K562 (cell line): ENCODE data around the gene CSTPP1. TPM values are rescaled to one million over a fixed set of nuclear protein-coding genes. Genes with fewer than 3 reads are reported as not detected.

Experiments
- ATAC-seq: fragments of 200-7000 bp; cut with Tn5 transposase; 3 replicates; pipeline ENCODE4 v1.9.1; 2020; ENCODE audit warnings: moderate library complexity
- BruUV-seq: library from RNA; stranded (reverse); fragments of 400-500 nt; replicated peaks from 2 replicates; lab custom pipeline; 2021; lab: Mats Ljungman, UMichigan
- CTCF ChIA-PET: fragments of 300-600 bp; formaldehyde crosslinking; extraction: SDS; loops from one replicate; lab custom pipeline; 2021; ENCODE audit warnings: low intra/inter-chr PET ratio; lab: Yijun Ruan, JAX
- POLR2A ChIA-PET: fragments of 300-600, 350-650 bp; sonication (Branson Sonifier 250); formaldehyde crosslinking; extraction: SDS; loops from one replicate; lab custom pipeline; 2021; ENCODE audit warnings: antibody characterized with exemption, inconsistent platforms; lab: Yijun Ruan, JAX
- DNase-seq, 4 experiments: peaks; one replicate each; pipeline versions ENCODE4 v3.0.0 to v3.0.0-alpha.2; 2011 to 2018; ENCODE audit warnings: low spot score in 3 of 4, mixed read lengths in 3 of 4; ENCODE audit errors: extremely low read depth in 1 of 4
- FAIRE-seq: peaks from 2 replicates; lab custom pipeline; 2011; peaks lifted over from hg19 to GRCh38; lab: Jason Lieb, UNC
- H2AFZ ChIP-seq: 2 replicates; pipeline ENCODE4 v1.6.0; 2011; ENCODE audit warnings: low read depth, low read length, control low read depth, inconsistent platforms
- H3K27ac ChIP-seq: fragments of 200-600 bp; 3 replicates; pipeline ENCODE4 v1.8.0; 2011; ENCODE audit warnings: low read depth, mild to moderate bottlenecking, control low read depth, inconsistent platforms, low read length, moderate library complexity, mixed read lengths; ENCODE audit errors: extremely low read depth
- H3K27me3 ChIP-seq, 2 experiments: fragments of 300-600 bp in 1 of 2; 2 replicates in 1 of 2; 3 replicates in 1 of 2; pipeline versions ENCODE4 v1.6.0 to v1.8.0; 2011; ENCODE audit warnings: inconsistent platforms in 2 of 2, low read length in 2 of 2, mild to moderate bottlenecking in 1 of 2, mixed read lengths in 1 of 2, moderate library complexity in 1 of 2; ENCODE audit not compliant: control insufficient read depth in 2 of 2, insufficient read depth in 2 of 2
- H3K36me3 ChIP-seq: fragments of 300-600 bp; 3 replicates; pipeline ENCODE4 v1.8.0; 2011; ENCODE audit warnings: mild to moderate bottlenecking, low read length, inconsistent platforms; ENCODE audit not compliant: control insufficient read depth, insufficient read depth
- H3K4me1 ChIP-seq, 2 experiments: fragments of 200-600 bp in 1 of 2; replicated peaks in 1 of 2; 2 replicates in 1 of 2; 3 replicates in 1 of 2; pipeline versions ENCODE4 v1.5.1 to v1.8.0; 2011; ENCODE audit warnings: inconsistent platforms in 2 of 2, low read length in 2 of 2, mild to moderate bottlenecking in 1 of 2, mixed read lengths in 1 of 2, moderate library complexity in 1 of 2; ENCODE audit not compliant: control insufficient read depth in 2 of 2, insufficient read depth in 2 of 2
- H3K4me2 ChIP-seq: 2 replicates; pipeline ENCODE4 v1.6.1; 2011; ENCODE audit warnings: low read length, control low read depth, inconsistent platforms, mixed read lengths; ENCODE audit not compliant: insufficient read depth
- H3K4me3 ChIP-seq: fragments of 200-600 bp; sonication (generic), shearing (Covaris generic); 2 replicates; pipeline ENCODE4 v1.5.1; 2016; ENCODE audit warnings: control low read depth, inconsistent platforms
- H3K79me2 ChIP-seq: fragments of 200-600 bp; 3 replicates; pipeline ENCODE4 v1.8.0; 2011; ENCODE audit warnings: low read length, inconsistent platforms; ENCODE audit not compliant: control insufficient read depth, insufficient read depth
- H3K9ac ChIP-seq, 2 experiments: 2 replicates each; pipeline versions ENCODE4 v1.6.0 to v1.6.1; 2011; ENCODE audit warnings: low read depth in 2 of 2, low read length in 2 of 2, control low read depth in 1 of 2, inconsistent platforms in 1 of 2, mild to moderate bottlenecking in 1 of 2, mixed read lengths in 1 of 2; ENCODE audit not compliant: insufficient read depth in 1 of 2
- H3K9me1 ChIP-seq: one replicate; pipeline ENCODE4 v1.6.0; 2011; ENCODE audit warnings: inconsistent platforms, mild to moderate bottlenecking, low read length, moderate library complexity; ENCODE audit not compliant: control insufficient read depth, insufficient read depth
- H3K9me3 ChIP-seq: replicated peaks from 2 replicates; pipeline ENCODE4 v1.5.1; 2011; ENCODE audit warnings: low read depth, low read length, inconsistent platforms; ENCODE audit not compliant: control insufficient read depth, insufficient read depth
- H4K20me1 ChIP-seq: replicated peaks from 2 replicates; pipeline ENCODE4 v1.6.1; 2011; ENCODE audit warnings: low read length, inconsistent platforms, mixed read lengths; ENCODE audit not compliant: control insufficient read depth, insufficient read depth
- CBFA2T3 ChIP-seq: fragments of 450-650 bp; IDR thresholded peaks from 2 replicates; pipeline ENCODE4 v1.6.1; 2017
- ZNF431 ChIP-seq: sonication (generic); formaldehyde crosslinking; IDR thresholded peaks from 2 replicates; pipeline ENCODE4 v1.8.0; 2022; ENCODE audit warnings: mild to moderate bottlenecking, missing genetic modification reagents
- WGBS: fragments of 100-300 bp; shearing (Covaris generic); methylation state at CpG from one replicate; pipeline ENCODE4 v1.1.6; 2016; ENCODE audit warnings: low coverage, mixed read lengths; ENCODE audit not compliant: insufficient coverage; ENCODE audit errors: missing lambda C conversion rate; 5-methylcytosine and 5-hydroxymethylcytosine counted together
- in situ Hi-C: fragments of 300-500 bp; cut with MboI; formaldehyde crosslinking; loops from 4 replicates; pipeline ENCODE4 v1.15.0; 2018; ENCODE audit warnings: inconsistent platforms, mixed read lengths
- intact Hi-C: fragments of 100-400 bp; cut with micrococcal nuclease; formaldehyde crosslinking; loops from 2 replicates; pipeline ENCODE4 v1.14.2; 2022
- polyA plus RNA-seq, 8 experiments: library from polyadenylated mRNA; depleted of rRNA in 4 of 8; stranded (reverse) in 5 of 8; unstranded in 3 of 8; fragments of >200 nt; fragmentation: Nextera tagmentation in 2 of 8; fragmentation: Illumina TruSeq in 1 of 8; extraction: Ambion mirVana in 2 of 8; extraction: Trizol in 1 of 8; gene quantifications; 2 replicates each; pipeline versions ENCODE4 v1.2.1 to v1.2.3, GENCODE V29; 2011 to 2014; ENCODE audit warnings: inconsistent platforms in 1 of 8, missing spikeins in 1 of 8
- total RNA-seq, 7 experiments: library from RNA; depleted of rRNA in 6 of 7; stranded (reverse); fragments of >200 nt in 6 of 7; fragmentation: Illumina TruSeq in 2 of 7; extraction: Trizol in 2 of 7; gene quantifications; 2 replicates each; pipeline versions ENCODE4 v1.2.1 to v1.2.3, GENCODE V29; 2011 to 2021; ENCODE audit warnings: low replicate concordance in 1 of 7
- TF ChIP-seq, protein P1 (sequence below): sonication (generic); formaldehyde crosslinking; IDR thresholded peaks from 2 replicates; pipeline ENCODE4 v1.8.1; 2023; ENCODE audit warnings: missing genetic modification reagents, mild to moderate bottlenecking, borderline replicate concordance
- TF ChIP-seq, protein P2 (sequence below): fragments of 250-450 bp; sonication (Bioruptor Pico); IDR thresholded peaks from 2 replicates; pipeline ENCODE4 v1.8.0; 2021; ENCODE audit warnings: mild to moderate bottlenecking, moderate library complexity
- TF ChIP-seq, protein P3 (sequence below): IDR thresholded peaks from 3 replicates; pipeline ENCODE4 v1.6.1; 2011; ENCODE audit warnings: borderline replicate concordance, mild to moderate bottlenecking; ENCODE audit not compliant: insufficient read length, insufficient read depth
- TF ChIP-seq, protein P4 (sequence below): IDR thresholded peaks from 2 replicates; pipeline ENCODE4 v1.6.1; 2011; ENCODE audit warnings: borderline replicate concordance, low read depth, mild to moderate bottlenecking, moderate library complexity, low read length; ENCODE audit not compliant: insufficient read depth, poor library complexity, severe bottlenecking
- TF ChIP-seq, protein P5 (sequence below): fragments of 150-350 bp; conservative IDR thresholded peaks from 2 replicates; pipeline ENCODE4 v1.6.1; 2014; ENCODE audit warnings: low read length

CSTPP1 gene
- total and polyA plus RNA-seq, 9 of the 15 experiments (the other 6 are each of a cell fraction or from before 2014, with no cell fraction given), result 6.5 to 17.8 (median 9.2) TPM

DNA sequence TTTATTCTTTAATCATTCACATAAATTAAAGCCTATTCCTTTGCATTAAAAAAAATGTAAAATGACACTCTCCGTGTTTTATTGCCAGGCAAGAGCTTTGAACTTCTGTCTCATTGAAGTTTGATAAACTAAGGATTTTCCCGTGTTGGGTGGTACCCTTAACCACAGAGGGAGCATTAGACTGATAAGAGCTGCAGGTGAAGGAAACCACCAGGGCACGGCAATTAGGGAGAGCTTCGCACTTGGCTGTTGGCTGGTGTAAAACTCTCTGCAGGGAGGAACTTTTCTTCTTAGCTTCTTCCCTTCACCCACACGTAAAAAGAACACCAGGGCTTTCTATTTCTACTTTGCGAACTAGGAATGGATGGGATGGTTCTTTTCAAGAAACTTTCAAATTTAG, 47.0 kb downstream of the CSTPP1 start (continued):
- TF ChIP-seq, protein P1, sequence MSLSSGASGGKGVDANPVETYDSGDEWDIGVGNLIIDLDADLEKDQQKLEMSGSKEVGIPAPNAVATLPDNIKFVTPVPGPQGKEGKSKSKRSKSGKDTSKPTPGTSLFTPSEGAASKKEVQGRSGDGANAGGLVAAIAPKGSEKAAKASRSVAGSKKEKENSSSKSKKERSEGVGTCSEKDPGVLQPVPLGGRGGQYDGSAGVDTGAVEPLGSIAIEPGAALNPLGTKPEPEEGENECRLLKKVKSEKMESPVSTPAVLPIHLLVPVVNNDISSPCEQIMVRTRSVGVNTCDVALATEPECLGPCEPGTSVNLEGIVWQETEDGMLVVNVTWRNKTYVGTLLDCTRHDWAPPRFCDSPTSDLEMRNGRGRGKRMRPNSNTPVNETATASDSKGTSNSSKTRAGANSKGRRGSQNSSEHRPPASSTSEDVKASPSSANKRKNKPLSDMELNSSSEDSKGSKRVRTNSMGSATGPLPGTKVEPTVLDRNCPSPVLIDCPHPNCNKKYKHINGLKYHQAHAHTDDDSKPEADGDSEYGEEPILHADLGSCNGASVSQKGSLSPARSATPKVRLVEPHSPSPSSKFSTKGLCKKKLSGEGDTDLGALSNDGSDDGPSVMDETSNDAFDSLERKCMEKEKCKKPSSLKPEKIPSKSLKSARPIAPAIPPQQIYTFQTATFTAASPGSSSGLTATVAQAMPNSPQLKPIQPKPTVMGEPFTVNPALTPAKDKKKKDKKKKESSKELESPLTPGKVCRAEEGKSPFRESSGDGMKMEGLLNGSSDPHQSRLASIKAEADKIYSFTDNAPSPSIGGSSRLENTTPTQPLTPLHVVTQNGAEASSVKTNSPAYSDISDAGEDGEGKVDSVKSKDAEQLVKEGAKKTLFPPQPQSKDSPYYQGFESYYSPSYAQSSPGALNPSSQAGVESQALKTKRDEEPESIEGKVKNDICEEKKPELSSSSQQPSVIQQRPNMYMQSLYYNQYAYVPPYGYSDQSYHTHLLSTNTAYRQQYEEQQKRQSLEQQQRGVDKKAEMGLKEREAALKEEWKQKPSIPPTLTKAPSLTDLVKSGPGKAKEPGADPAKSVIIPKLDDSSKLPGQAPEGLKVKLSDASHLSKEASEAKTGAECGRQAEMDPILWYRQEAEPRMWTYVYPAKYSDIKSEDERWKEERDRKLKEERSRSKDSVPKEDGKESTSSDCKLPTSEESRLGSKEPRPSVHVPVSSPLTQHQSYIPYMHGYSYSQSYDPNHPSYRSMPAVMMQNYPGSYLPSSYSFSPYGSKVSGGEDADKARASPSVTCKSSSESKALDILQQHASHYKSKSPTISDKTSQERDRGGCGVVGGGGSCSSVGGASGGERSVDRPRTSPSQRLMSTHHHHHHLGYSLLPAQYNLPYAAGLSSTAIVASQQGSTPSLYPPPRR (CRISPR knock-in tag), result no peak
- no peak for TF ChIP-seq CBFA2T3
- TF ChIP-seq, protein P2, sequence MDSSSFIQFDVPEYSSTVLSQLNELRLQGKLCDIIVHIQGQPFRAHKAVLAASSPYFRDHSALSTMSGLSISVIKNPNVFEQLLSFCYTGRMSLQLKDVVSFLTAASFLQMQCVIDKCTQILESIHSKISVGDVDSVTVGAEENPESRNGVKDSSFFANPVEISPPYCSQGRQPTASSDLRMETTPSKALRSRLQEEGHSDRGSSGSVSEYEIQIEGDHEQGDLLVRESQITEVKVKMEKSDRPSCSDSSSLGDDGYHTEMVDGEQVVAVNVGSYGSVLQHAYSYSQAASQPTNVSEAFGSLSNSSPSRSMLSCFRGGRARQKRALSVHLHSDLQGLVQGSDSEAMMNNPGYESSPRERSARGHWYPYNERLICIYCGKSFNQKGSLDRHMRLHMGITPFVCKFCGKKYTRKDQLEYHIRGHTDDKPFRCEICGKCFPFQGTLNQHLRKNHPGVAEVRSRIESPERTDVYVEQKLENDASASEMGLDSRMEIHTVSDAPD (CRISPR knock-in tag), result no peak
- no peak for TF ChIP-seq ZNF431

DNA sequence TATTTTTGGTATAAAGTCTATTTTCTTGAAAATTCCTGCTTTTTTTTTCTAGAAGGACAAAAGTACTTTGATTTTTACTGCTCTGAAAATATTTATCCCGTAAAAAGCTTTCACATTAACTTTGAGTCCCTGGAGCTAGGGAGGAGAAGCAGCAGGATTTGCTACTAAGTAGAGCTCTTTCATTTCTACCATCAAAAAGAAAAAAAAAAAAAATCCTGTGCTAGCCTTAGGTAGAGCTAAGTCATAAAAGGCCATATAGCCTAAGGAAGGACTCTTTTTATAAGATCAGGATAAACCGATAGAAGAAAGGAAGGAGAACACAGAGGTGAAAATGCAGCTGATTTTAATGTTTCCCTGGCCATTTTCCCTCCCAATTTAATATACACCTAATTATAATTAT, 48.0 kb downstream of the CSTPP1 start:
- FAIRE-seq, result no peak
- POLR2A ChIA-PET, result interaction anchor here (1.0 to 1.9 kb wide), 4 partner anchors 9 to 17 kb away, joined by 3 to 8 read pairs (median 4); no protein-coding TSS in a partner anchor
- BruUV-seq, result no TSS peak
- TF ChIP-seq, protein P3, sequence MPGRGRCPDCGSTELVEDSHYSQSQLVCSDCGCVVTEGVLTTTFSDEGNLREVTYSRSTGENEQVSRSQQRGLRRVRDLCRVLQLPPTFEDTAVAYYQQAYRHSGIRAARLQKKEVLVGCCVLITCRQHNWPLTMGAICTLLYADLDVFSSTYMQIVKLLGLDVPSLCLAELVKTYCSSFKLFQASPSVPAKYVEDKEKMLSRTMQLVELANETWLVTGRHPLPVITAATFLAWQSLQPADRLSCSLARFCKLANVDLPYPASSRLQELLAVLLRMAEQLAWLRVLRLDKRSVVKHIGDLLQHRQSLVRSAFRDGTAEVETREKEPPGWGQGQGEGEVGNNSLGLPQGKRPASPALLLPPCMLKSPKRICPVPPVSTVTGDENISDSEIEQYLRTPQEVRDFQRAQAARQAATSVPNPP, result no peak
- TF ChIP-seq, protein P4, sequence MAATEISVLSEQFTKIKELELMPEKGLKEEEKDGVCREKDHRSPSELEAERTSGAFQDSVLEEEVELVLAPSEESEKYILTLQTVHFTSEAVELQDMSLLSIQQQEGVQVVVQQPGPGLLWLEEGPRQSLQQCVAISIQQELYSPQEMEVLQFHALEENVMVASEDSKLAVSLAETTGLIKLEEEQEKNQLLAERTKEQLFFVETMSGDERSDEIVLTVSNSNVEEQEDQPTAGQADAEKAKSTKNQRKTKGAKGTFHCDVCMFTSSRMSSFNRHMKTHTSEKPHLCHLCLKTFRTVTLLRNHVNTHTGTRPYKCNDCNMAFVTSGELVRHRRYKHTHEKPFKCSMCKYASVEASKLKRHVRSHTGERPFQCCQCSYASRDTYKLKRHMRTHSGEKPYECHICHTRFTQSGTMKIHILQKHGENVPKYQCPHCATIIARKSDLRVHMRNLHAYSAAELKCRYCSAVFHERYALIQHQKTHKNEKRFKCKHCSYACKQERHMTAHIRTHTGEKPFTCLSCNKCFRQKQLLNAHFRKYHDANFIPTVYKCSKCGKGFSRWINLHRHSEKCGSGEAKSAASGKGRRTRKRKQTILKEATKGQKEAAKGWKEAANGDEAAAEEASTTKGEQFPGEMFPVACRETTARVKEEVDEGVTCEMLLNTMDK, result no peak
- TF ChIP-seq, protein P5, sequence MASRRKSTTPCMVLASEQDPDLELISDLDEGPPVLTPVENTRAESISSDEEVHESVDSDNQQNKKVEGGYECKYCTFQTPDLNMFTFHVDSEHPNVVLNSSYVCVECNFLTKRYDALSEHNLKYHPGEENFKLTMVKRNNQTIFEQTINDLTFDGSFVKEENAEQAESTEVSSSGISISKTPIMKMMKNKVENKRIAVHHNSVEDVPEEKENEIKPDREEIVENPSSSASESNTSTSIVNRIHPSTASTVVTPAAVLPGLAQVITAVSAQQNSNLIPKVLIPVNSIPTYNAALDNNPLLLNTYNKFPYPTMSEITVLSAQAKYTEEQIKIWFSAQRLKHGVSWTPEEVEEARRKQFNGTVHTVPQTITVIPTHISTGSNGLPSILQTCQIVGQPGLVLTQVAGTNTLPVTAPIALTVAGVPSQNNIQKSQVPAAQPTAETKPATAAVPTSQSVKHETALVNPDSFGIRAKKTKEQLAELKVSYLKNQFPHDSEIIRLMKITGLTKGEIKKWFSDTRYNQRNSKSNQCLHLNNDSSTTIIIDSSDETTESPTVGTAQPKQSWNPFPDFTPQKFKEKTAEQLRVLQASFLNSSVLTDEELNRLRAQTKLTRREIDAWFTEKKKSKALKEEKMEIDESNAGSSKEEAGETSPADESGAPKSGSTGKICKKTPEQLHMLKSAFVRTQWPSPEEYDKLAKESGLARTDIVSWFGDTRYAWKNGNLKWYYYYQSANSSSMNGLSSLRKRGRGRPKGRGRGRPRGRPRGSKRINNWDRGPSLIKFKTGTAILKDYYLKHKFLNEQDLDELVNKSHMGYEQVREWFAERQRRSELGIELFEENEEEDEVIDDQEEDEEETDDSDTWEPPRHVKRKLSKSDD, result no peak

More for the DNA sequence above, 48.0 kb downstream of the CSTPP1 start:
- Histone ChIP-seq H3K36me3 (no peaks in the 10 kb centered on the region), H3K4me3 (no peak overlapping the region), H3K79me2 (no peaks in the 10 kb centered on the region), H3K4me1 (peaks cover 0 to 6% of the 10 kb centered on the region in 2 experiments; a peak in 2 of 5 replicates), H3K9me3 (no peaks in the 10 kb centered on the region), H3K27me3 (no peaks in the 10 kb centered on the region), H3K9me1 (no peaks in the 10 kb centered on the region), H4K20me1 (no peaks in the 10 kb centered on the region), H3K9ac (no peak overlapping the region), H3K4me2 (no peak overlapping the region), H3K27ac (no peak overlapping the region), H2AFZ (no peak overlapping the region)
- intact Hi-C loops, result no loop called here
- WGBS, result 62% methylated on average over 2 of the region's 2 CpGs
- CTCF ChIA-PET, result no interaction called here
- no peak for DNase-seq
- in situ Hi-C loops, result no loop called here
- ATAC-seq, result no peak
